GM23338 (cell line): Measurements from ENCODE around the gene DHX40. TPM values are rescaled to one million over a fixed set of nuclear protein-coding genes. Genes with fewer than 3 reads are reported as not detected.

ENCODE experiments used
- ATAC-seq: fragments of 200-7000 bp; cut with Tn5 transposase; 3 replicates; pipeline ENCODE4 v1.9.1; 2020
- DNase-seq: peaks from one replicate; pipeline ENCODE4 v3.0.0-alpha.2; 2015; ENCODE audit warnings: low spot score
- H2AFZ ChIP-seq: fragments of 200-600 bp; sonication (generic); 2 replicates; pipeline ENCODE4 v1.8.0; 2016; ENCODE audit warnings: antibody characterized with exemption, mild to moderate bottlenecking, moderate library complexity
- H3F3A ChIP-seq: fragments of 200-600 bp; sonication (generic); replicated peaks from 2 replicates; pipeline ENCODE4 v1.8.0; 2017; ENCODE audit warnings: antibody characterized with exemption, mixed run types, low read depth
- H3K27ac ChIP-seq: fragments of 200-600 bp; sonication (generic); 2 replicates; pipeline ENCODE4 v1.6.1; 2016; ENCODE audit warnings: low read depth
- H3K27me3 ChIP-seq: fragments of 200-600 bp; sonication (generic); 2 replicates; pipeline ENCODE4 v1.8.0; 2016; ENCODE audit warnings: mild to moderate bottlenecking, mixed run types, moderate library complexity; ENCODE audit not compliant: insufficient read depth
- H3K36me3 ChIP-seq: fragments of 200-600 bp; sonication (generic); 2 replicates; pipeline ENCODE4 v1.8.0; 2016; ENCODE audit warnings: mild to moderate bottlenecking; ENCODE audit not compliant: insufficient read depth
- H3K4me1 ChIP-seq: fragments of 200-600 bp; sonication (generic); 2 replicates; pipeline ENCODE4 v1.8.0; 2016; ENCODE audit warnings: mild to moderate bottlenecking, moderate library complexity; ENCODE audit not compliant: insufficient read depth
- H3K4me2 ChIP-seq: fragments of 200-600 bp; sonication (generic); 2 replicates; pipeline ENCODE4 v1.7.1; 2017; ENCODE audit warnings: mixed run types
- H3K4me3 ChIP-seq: fragments of 200-600 bp; sonication (generic); 2 replicates; pipeline ENCODE4 v1.6.1; 2016; ENCODE audit warnings: mixed run types
- H3K79me2 ChIP-seq: fragments of 200-600 bp; sonication (generic); replicated peaks from 2 replicates; pipeline ENCODE4 v1.8.0; 2017; ENCODE audit warnings: mild to moderate bottlenecking; ENCODE audit not compliant: insufficient read depth
- H3K9me2 ChIP-seq: fragments of 200-600 bp; sonication (generic); 2 replicates; pipeline ENCODE4 v1.8.0; 2017; ENCODE audit not compliant: insufficient read depth
- H4K20me1 ChIP-seq: fragments of 200-600 bp; sonication (generic); replicated peaks from 2 replicates; pipeline ENCODE4 v1.8.0; 2017; ENCODE audit warnings: mild to moderate bottlenecking; ENCODE audit not compliant: insufficient read depth
- H3K27ac Mint-ChIP-seq: 2 replicates; pipeline ENCODE4 v1.8.0; 2020; ENCODE audit warnings: inconsistent platforms, mild to moderate bottlenecking, moderate library complexity, mixed read lengths
- H3K27me3 Mint-ChIP-seq: 3 replicates; pipeline ENCODE4 v1.8.0; 2022; ENCODE audit warnings: low read depth, mild to moderate bottlenecking, moderate library complexity, mixed read lengths, inconsistent platforms; ENCODE audit not compliant: insufficient read depth, poor library complexity
- H3K36me3 Mint-ChIP-seq: 3 replicates; pipeline ENCODE4 v1.8.0; 2021; ENCODE audit warnings: low read depth, mild to moderate bottlenecking, inconsistent platforms, moderate library complexity, mixed read lengths
- H3K4me1 Mint-ChIP-seq: 3 replicates; pipeline ENCODE4 v1.8.0; 2020; ENCODE audit warnings: mild to moderate bottlenecking, inconsistent platforms, mixed read lengths
- H3K4me3 Mint-ChIP-seq: 3 replicates; pipeline ENCODE4 v1.8.0; 2021; ENCODE audit warnings: moderate library complexity, mild to moderate bottlenecking, inconsistent platforms, mixed read lengths
- H3K9me3 Mint-ChIP-seq: 3 replicates; pipeline ENCODE4 v1.8.0; 2020; ENCODE audit warnings: moderate library complexity, mild to moderate bottlenecking, inconsistent platforms, mixed read lengths
- CREB1 ChIP-seq: fragments of 250-450 bp; sonication (Bioruptor Pico); IDR thresholded peaks from 2 replicates; pipeline ENCODE4 v1.5.0; 2020; ENCODE audit warnings: low read depth, mild to moderate bottlenecking, moderate library complexity
- CTCF ChIP-seq, 2 experiments: fragments of 200-600 bp in 1 of 2; sonication (generic) in 1 of 2; conservative IDR thresholded peaks; 2 replicates each; pipeline versions ENCODE4 v1.5.1 to v1.6.1; 2016 to 2017; ENCODE audit warnings: antibody characterized with exemption in 2 of 2, low read depth in 2 of 2, mild to moderate bottlenecking in 2 of 2, moderate library complexity in 1 of 2
- EZH2 ChIP-seq: fragments of 200-600 bp; sonication (generic); IDR thresholded peaks from one replicate; pipeline ENCODE4 v1.8.0; 2017; ENCODE audit warnings: antibody characterized with exemption, mild to moderate bottlenecking, low read depth; ENCODE audit not compliant: unreplicated experiment
- EZH2phosphoT487 ChIP-seq: fragments of 200-600 bp; sonication (generic); IDR thresholded peaks from one replicate; pipeline ENCODE4 v1.8.1; 2018; ENCODE audit warnings: antibody characterized with exemption; ENCODE audit not compliant: unreplicated experiment
- JUNB ChIP-seq: IDR thresholded peaks from one replicate; pipeline ENCODE4 v1.6.1; 2016; ENCODE audit warnings: antibody characterized with exemption; ENCODE audit not compliant: unreplicated experiment
- NANOG ChIP-seq: IDR thresholded peaks from 2 replicates; pipeline ENCODE4 v1.6.1; 2016; ENCODE audit warnings: antibody characterized with exemption, borderline replicate concordance
- POLR2AphosphoS5 ChIP-seq: IDR thresholded peaks from 2 replicates; pipeline ENCODE4 v1.6.1; 2016; ENCODE audit warnings: antibody characterized with exemption, low read depth
- STAT1 ChIP-seq: IDR thresholded peaks from one replicate; pipeline ENCODE4 v1.6.1; 2016; ENCODE audit warnings: antibody characterized with exemption; ENCODE audit not compliant: unreplicated experiment
- ZNF114 ChIP-seq: fragments of 250-450 bp; sonication (Bioruptor Pico); IDR thresholded peaks from 2 replicates; pipeline ENCODE4 v1.5.0; 2020; ENCODE audit warnings: mild to moderate bottlenecking, moderate library complexity
- ZNF331 ChIP-seq: fragments of 250-450 bp; sonication (Bioruptor Pico); IDR thresholded peaks from 2 replicates; pipeline ENCODE4 v1.5.0; 2020; ENCODE audit warnings: low read depth, mild to moderate bottlenecking, moderate library complexity
- polyA plus RNA-seq: library from polyadenylated mRNA; unstranded; fragments of >200 nt; fragmentation: Nextera tagmentation; extraction: Ambion mirVana; gene quantifications from 2 replicates; pipeline ENCODE4 v1.2.1, GENCODE V29; 2016
- total RNA-seq: library from RNA; depleted of rRNA; stranded (reverse); fragments of >200 nt; shearing (Covaris generic); gene quantifications from 2 replicates; pipeline ENCODE4 v1.2.3, GENCODE V29; 2014
- TF ChIP-seq, protein P1 (sequence below): IDR thresholded peaks from one replicate; pipeline ENCODE4 v1.6.1; 2018; ENCODE audit warnings: antibody characterized with exemption; ENCODE audit not compliant: unreplicated experiment
- TF ChIP-seq, protein P2 (sequence below): IDR thresholded peaks from 2 replicates; pipeline ENCODE4 v1.6.1; 2016; ENCODE audit warnings: antibody characterized with exemption
- TF ChIP-seq, protein P3 (sequence below): fragments of 250-450 bp; sonication (Bioruptor Pico); IDR thresholded peaks from 2 replicates; pipeline ENCODE4 v1.5.0; 2020; ENCODE audit warnings: mild to moderate bottlenecking, moderate library complexity

DHX40 gene
- total and polyA plus RNA-seq, 2 experiments from 2014 or later, result 14.5 to 38.2 TPM

DNA sequence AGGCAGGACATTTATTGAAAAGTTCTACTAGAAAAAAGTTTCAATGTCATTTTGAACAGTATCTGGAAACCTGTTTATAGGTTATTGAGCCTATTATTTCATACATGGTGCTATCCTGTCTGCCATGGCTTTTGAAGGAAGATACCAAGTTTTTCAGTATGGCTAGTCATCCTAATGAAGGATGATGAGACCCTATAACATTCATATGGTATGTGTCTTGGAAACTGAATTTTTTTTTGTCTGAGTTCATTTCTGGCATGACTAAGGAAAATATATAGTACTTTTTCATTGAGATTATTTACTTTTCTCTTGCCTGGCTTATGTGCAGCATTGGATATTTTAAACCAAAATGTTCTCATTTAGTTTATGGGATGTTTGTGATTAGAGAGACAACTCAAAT lies 84.5 kb downstream of the DHX40 start:
- Mint-ChIP-seq H3K9me3 (no peaks in the 10 kb centered on the region), H3K4me3 (no peak overlapping the region), H3K4me1 (no peaks in the 10 kb centered on the region), H3K27ac (no peak overlapping the region; the same call in 1 of the 2 replicates), H3K27me3 (no peaks in the 10 kb centered on the region), H3K36me3 (peaks cover 76% of the 10 kb centered on the region)
- no peaks in the 10 kb centered on the region for H3K4me1 ChIP-seq
- no peak overlapping the region for H3K4me3 ChIP-seq
- H3K4me2 ChIP-seq, result no peak overlapping the region
- H3K36me3 ChIP-seq, result peaks cover 39% of the 10 kb centered on the region; the same call in 1 of the 2 replicates
- no peak overlapping the region for H2AFZ ChIP-seq
- ATAC-seq (no peak), DNase-seq (no peak)
- peaks cover 48% of the 10 kb centered on the region for H3K79me2 ChIP-seq
- H4K20me1 ChIP-seq, result peaks cover 7% of the 10 kb centered on the region; the same call in 1 of the 2 replicates
- no peaks in the 10 kb centered on the region for H3K9me2 ChIP-seq
- H3K27me3 ChIP-seq, result no peaks in the 10 kb centered on the region
- no peak overlapping the region for H3K27ac ChIP-seq
- TF ChIP-seq, protein P1, sequence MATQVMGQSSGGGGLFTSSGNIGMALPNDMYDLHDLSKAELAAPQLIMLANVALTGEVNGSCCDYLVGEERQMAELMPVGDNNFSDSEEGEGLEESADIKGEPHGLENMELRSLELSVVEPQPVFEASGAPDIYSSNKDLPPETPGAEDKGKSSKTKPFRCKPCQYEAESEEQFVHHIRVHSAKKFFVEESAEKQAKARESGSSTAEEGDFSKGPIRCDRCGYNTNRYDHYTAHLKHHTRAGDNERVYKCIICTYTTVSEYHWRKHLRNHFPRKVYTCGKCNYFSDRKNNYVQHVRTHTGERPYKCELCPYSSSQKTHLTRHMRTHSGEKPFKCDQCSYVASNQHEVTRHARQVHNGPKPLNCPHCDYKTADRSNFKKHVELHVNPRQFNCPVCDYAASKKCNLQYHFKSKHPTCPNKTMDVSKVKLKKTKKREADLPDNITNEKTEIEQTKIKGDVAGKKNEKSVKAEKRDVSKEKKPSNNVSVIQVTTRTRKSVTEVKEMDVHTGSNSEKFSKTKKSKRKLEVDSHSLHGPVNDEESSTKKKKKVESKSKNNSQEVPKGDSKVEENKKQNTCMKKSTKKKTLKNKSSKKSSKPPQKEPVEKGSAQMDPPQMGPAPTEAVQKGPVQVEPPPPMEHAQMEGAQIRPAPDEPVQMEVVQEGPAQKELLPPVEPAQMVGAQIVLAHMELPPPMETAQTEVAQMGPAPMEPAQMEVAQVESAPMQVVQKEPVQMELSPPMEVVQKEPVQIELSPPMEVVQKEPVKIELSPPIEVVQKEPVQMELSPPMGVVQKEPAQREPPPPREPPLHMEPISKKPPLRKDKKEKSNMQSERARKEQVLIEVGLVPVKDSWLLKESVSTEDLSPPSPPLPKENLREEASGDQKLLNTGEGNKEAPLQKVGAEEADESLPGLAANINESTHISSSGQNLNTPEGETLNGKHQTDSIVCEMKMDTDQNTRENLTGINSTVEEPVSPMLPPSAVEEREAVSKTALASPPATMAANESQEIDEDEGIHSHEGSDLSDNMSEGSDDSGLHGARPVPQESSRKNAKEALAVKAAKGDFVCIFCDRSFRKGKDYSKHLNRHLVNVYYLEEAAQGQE, result no peak
- TF ChIP-seq EZH2 (no peak), ZNF114 (CRISPR knock-in tag) (no peak), POLR2AphosphoS5 (no peak), EZH2phosphoT487 (no peak), CTCF (conservative IDR thresholded peaks at IDR 0.05; ENCODE audit: low read depth in 2 of 2) (no peak), ZNF331 (CRISPR knock-in tag) (no peak), NANOG (no peak), JUNB (no peak), STAT1 (no peak), CREB1 (no peak)
- TF ChIP-seq, protein P2, sequence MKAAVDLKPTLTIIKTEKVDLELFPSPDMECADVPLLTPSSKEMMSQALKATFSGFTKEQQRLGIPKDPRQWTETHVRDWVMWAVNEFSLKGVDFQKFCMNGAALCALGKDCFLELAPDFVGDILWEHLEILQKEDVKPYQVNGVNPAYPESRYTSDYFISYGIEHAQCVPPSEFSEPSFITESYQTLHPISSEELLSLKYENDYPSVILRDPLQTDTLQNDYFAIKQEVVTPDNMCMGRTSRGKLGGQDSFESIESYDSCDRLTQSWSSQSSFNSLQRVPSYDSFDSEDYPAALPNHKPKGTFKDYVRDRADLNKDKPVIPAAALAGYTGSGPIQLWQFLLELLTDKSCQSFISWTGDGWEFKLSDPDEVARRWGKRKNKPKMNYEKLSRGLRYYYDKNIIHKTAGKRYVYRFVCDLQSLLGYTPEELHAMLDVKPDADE, result no peak
- TF ChIP-seq, protein P3, sequence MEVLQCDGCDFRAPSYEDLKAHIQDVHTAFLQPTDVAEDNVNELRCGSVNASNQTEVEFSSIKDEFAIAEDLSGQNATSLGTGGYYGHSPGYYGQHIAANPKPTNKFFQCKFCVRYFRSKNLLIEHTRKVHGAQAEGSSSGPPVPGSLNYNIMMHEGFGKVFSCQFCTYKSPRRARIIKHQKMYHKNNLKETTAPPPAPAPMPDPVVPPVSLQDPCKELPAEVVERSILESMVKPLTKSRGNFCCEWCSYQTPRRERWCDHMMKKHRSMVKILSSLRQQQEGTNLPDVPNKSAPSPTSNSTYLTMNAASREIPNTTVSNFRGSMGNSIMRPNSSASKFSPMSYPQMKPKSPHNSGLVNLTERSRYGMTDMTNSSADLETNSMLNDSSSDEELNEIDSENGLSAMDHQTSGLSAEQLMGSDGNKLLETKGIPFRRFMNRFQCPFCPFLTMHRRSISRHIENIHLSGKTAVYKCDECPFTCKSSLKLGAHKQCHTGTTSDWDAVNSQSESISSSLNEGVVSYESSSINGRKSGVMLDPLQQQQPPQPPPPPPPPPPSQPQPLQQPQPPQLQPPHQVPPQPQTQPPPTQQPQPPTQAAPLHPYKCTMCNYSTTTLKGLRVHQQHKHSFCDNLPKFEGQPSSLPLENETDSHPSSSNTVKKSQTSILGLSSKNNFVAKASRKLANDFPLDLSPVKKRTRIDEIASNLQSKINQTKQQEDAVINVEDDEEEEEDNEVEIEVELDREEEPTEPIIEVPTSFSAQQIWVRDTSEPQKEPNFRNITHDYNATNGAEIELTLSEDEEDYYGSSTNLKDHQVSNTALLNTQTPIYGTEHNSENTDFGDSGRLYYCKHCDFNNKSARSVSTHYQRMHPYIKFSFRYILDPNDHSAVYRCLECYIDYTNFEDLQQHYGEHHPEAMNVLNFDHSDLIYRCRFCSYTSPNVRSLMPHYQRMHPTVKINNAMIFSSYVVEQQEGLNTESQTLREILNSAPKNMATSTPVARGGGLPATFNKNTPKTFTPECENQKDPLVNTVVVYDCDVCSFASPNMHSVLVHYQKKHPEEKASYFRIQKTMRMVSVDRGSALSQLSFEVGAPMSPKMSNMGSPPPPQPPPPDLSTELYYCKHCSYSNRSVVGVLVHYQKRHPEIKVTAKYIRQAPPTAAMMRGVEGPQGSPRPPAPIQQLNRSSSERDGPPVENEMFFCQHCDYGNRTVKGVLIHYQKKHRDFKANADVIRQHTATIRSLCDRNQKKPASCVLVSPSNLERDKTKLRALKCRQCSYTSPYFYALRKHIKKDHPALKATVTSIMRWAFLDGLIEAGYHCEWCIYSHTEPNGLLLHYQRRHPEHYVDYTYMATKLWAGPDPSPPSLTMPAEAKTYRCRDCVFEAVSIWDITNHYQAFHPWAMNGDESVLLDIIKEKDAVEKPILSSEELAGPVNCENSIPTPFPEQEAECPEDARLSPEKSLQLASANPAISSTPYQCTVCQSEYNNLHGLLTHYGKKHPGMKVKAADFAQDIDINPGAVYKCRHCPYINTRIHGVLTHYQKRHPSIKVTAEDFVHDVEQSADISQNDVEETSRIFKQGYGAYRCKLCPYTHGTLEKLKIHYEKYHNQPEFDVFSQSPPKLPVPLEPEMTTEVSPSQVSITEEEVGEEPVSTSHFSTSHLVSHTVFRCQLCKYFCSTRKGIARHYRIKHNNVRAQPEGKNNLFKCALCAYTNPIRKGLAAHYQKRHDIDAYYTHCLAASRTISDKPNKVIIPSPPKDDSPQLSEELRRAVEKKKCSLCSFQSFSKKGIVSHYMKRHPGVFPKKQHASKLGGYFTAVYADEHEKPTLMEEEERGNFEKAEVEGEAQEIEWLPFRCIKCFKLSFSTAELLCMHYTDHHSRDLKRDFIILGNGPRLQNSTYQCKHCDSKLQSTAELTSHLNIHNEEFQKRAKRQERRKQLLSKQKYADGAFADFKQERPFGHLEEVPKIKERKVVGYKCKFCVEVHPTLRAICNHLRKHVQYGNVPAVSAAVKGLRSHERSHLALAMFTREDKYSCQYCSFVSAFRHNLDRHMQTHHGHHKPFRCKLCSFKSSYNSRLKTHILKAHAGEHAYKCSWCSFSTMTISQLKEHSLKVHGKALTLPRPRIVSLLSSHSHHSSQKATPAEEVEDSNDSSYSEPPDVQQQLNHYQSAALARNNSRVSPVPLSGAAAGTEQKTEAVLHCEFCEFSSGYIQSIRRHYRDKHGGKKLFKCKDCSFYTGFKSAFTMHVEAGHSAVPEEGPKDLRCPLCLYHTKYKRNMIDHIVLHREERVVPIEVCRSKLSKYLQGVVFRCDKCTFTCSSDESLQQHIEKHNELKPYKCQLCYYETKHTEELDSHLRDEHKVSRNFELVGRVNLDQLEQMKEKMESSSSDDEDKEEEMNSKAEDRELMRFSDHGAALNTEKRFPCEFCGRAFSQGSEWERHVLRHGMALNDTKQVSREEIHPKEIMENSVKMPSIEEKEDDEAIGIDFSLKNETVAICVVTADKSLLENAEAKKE (CRISPR knock-in tag), result no peak
- no peaks in the 10 kb centered on the region for H3F3A ChIP-seq
